ENCODE results near the gene SMAD6.

SMAD6 gene

GRCh38 chr15:66711260-66711659 lies 9.2 kb downstream of the SMAD6 start:
- TF ChIP-seq ZFX (IDR thresholded peaks at IDR 0.05): no peak
- no peak for TF ChIP-seq CTCF (conservative IDR thresholded peaks at IDR 0.05)
- H3K27ac ChIP-seq: no peak overlapping the region

- H3K27ac ChIP-seq: no peak overlapping the region
- no peak for TF ChIP-seq ZFX (IDR thresholded peaks at IDR 0.05)
- no peak for TF ChIP-seq CTCF (conservative IDR thresholded peaks at IDR 0.05)
Observed at GRCh38 chr15:66711862-66712261, 9.8 kb downstream of the SMAD6 start.

- H3K27ac ChIP-seq: no peak overlapping the region
- TF ChIP-seq CTCF (conservative IDR thresholded peaks at IDR 0.05) (no peak), ZFX (IDR thresholded peaks at IDR 0.05) (no peak)
Observed at GRCh38 chr15:66713843-66714508, 11.9 kb downstream of the SMAD6 start.

- H3K27ac ChIP-seq: no peak overlapping the region
- no peak for TF ChIP-seq CTCF (conservative IDR thresholded peaks at IDR 0.05)
- no peak for TF ChIP-seq ZFX (IDR thresholded peaks at IDR 0.05)
Observed at GRCh38 chr15:66714543-66714981, 12.5 kb downstream of the SMAD6 start.

GRCh38 chr15:66715181-66715624 lies 13.2 kb downstream of the SMAD6 start:
- TF ChIP-seq CTCF (conservative IDR thresholded peaks at IDR 0.05): no peak
- TF ChIP-seq ZFX (IDR thresholded peaks at IDR 0.05): no peak
- H3K27ac ChIP-seq: no peak overlapping the region

- no peak overlapping the region for H3K27ac ChIP-seq
- TF ChIP-seq ZFX (IDR thresholded peaks at IDR 0.05): no peak
Observed at GRCh38 chr15:66715720-66716655, 14.0 kb downstream of the SMAD6 start.

GRCh38 chr15:66716656-66717020 lies 14.6 kb downstream of the SMAD6 start:
- no peak overlapping the region for H3K27ac ChIP-seq

More at GRCh38 chr15:66716656-66717020, 14.6 kb downstream of the SMAD6 start:
- TF ChIP-seq ZFX (IDR thresholded peaks at IDR 0.05) (no peak), CTCF (conservative IDR thresholded peaks at IDR 0.05) (no peak)
